NCI-H2107 treated with DMSO at 0.1 percent for 48 hours (cell line): ENCODE measurements around the gene CYTH2.

ENCODE experiments used
- DNase-seq: peaks from one replicate; lab custom pipeline; 2025; ENCODE audit not compliant: unreplicated experiment; lab: John Stamatoyannopoulos, UW

The CYTH2 gene

DNA sequence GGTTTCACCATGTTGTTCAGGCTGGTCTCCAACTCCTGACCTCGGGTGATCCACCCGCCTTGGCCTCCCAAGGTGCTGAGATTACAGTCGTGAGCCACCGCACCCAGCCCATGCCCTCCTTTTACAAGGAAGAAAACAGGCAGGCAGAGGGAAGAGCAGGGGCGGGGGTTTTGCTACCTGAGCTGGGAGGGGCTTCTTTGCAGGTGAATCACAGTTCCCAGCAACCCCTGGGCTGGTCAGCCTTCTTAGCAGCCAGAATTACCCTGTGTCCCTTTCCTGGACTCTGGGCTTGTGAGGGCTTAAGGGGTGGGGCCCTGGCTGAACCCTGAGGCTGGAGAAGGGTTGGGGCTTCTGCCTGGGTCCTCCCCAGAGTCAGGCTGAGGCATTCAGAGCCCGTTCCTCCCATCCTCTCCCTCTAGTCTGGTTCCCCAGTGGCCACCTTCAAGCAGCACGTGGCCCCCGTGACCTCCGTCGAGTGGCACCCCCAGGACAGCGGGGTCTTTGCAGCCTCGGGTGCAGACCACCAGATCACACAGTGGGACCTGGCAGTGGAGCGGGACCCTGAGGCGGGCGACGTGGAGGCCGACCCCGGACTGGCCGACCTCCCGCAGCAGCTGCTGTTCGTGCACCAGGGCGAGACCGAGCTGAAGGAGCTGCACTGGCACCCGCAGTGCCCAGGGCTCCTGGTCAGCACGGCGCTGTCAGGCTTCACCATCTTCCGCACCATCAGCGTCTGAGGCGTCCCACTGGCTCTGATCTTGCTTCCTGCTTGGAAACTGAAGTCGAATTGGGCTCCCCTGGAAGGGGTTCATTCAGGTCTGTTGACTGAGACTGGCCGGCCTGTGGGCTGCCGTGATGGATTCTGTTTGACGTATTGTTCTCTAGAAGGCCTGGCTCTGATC lies 16.6 kb upstream of the CYTH2 start:
- no peak for DNase-seq

- DNase-seq: no peak
These were observed 14.9 kb upstream of the CYTH2 start for GRCh38 chr19:48454150-48454730.

GRCh38 chr19:48455171-48455907 lies 13.8 kb upstream of the CYTH2 start, which contains the start of gene KCNJ14:
KCNJ14 (plus strand) TSS chr19:48455574; CDS start chr19:48461725, 6,151 bp downstream.
- DNase-seq: no peak

DNA sequence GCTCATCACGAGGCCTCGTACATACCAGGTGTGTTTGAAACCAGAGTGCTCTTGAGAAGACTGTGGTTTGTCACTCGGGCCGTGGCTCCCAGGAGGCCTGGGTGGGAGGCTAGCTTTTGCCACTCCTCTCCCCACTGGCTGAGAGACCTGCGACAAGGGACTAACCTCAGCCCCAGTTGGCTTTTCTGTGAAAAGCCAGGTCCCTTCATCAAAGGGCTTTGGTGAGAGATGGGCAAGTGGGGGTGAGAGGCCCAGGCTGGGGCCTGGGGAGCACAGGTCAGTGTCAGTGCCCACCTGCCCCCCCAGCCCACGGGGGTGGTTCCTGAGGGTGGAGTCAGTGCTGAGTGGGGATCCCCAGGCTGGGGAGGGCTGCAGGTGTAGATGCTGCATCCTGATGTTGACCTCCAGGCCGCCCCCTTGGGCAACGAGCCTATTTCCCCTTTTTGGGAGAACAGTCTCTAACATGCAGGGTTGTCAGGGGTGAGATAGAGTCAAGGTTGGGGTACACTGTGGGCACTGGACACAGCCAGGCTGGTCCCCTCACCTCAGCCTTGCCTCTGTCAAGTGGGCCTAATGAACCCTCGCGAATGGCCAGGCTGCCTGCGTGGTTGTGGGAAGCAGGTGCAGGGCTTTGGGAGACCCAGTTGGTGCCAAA lies 13.1 kb upstream of the CYTH2 start:
- no peak for DNase-seq

DNA sequence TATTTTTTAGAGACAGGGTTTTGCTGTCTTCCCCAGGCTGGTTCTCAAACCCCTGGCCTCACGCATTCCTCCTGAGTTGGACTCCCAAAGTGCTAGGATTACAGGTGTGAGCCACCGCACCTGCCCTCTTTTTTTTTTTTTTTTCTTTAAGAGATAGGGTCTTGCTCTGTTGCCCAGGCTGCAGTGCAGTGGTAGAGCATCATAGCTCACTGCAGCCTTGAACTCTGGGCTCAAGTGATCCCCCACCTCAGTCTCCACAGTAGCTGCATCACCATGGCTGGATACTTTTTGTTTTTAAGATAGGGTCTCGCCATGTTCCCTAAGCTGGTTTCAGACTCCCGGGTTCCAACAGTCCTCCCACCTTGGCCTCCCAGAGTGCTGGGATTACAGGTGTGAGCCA lies 12.3 kb upstream of the CYTH2 start:
- DNase-seq: no peak

GRCh38 chr19:48458016-48458415 lies 11.2 kb upstream of the CYTH2 start:
- no peak for DNase-seq

DNA sequence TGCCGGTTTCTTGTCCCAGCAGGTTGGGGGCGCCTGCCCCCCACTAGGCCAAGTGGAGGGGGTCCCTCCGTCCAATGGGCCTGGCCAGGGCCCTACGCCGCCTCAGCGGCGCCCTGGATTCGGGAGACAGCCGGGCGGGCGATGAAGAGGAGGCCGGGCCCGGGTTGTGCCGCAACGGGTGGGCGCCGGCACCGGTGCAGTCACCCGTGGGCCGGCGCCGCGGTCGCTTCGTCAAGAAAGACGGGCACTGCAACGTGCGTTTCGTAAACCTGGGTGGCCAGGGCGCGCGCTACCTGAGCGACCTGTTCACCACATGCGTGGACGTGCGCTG lies 7.6 kb upstream of the CYTH2 start:
- no peak for DNase-seq

DNA sequence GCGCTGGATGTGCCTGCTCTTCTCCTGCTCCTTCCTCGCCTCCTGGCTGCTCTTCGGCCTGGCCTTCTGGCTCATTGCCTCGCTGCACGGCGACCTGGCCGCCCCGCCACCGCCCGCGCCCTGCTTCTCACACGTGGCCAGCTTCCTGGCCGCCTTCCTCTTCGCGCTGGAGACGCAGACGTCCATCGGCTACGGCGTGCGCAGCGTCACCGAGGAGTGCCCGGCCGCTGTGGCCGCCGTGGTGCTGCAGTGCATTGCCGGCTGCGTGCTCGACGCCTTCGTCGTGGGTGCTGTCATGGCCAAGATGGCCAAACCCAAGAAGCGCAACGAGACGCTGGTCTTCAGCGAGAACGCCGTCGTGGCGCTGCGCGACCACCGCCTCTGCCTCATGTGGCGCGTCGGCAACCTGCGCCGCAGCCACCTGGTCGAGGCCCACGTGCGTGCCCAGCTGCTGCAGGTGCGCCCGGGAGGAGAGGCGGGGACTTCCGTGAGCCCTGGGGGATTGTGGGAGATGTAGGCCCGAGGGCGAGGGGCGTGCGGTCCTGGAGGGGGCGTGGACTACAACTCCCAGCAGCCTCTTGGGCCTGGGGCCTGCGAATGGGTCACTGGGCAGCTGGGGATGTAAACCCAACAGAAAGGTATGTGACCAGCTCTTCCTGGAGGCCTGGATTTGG lies 7.0 kb upstream of the CYTH2 start:
- DNase-seq: no peak

- no peak for DNase-seq
These were observed 4.0 kb upstream of the CYTH2 start for GRCh38 chr19:48465215-48465614.

GRCh38 chr19:48466561-48467325 lies 2.4 kb upstream of the CYTH2 start:
- DNase-seq: no peak

DNA sequence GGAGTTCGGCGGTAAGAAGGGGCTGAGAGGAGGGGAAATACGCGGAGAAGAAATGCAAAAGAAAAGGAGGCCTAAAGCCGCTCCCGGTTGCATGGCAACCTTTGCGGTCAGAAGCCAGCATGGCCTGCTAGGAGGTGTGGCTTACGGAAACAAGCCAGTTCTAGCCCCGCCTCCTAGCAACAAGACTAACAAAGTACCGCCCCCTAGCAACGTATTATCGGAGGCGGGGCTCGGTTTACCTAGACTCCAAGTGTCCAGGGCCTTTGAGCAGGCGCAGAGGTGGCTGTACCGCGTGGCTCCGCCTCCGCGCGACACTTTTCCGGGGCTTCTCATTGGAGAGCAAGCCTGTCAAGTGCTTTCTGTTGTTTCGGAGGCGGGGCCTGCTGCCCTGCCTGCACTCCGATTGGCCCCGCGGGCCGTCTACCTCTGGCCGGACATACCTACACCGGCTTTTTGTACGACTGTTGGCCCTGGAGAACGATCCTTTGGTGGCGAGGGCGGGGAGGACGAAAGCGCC lies 339 bp upstream of the CYTH2 start:
- peak; percentile 100 for DNase-seq

- DNase-seq: no peak
These were observed 938 bp downstream of the CYTH2 start for GRCh38 chr19:48469934-48470680.

GRCh38 chr19:48470856-48471255 lies 1.7 kb downstream of the CYTH2 start:
- no peak for DNase-seq

DNA sequence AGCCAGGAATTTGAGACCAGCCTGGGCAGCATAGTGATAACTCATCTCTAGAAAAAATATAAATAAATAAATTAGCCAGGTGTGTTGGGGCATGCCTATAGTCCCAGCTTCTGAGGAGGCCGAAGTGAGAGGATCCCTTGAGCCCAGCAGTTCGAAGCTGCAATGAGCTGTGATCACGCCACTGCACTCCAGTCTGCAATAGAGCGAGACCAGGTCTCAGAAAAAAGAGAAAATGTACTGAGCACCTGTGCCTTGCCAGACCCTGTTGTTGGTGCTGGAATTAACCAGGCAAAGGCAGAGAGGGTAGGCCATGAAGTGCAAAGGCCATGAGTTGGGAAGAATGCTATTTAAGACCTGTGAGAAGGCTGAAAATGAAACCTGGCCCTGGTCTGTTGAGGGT lies 2.7 kb downstream of the CYTH2 start:
- DNase-seq: no peak

DNA sequence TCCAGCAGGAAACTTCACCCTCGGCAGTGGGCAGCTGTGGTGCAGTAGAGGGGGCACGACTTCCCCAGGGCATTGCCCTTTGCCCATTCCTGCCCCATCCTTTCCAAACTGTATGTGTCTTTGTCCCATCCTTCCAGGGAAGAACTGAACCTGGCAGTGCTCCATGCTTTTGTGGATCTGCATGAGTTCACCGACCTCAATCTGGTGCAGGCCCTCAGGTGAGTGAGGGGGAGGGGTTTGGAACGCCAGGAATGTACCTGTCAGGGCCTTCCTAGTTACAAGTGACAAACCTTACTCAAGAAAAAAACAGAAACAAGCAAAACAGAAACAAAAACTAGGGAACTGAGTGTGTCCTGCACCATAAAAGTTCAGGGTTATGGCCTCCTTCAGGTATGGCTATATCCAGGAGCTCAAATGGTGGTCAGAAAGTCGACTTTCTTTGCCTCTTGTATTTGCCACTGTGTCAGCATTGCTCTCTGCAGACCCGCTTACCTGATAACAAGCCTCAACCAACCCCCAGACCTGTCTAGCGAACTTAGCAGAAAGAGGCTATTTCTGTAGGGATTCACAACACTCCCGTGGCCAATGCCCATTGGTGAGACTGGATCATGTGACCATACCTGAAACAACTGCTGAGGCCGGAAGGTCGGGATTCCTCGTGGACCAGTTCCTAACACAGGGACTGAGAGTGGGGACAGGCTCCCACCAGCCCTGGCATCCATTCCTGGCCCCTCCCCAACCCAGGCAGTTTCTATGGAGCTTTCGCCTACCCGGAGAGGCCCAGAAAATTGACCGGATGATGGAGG lies 4.2 kb downstream of the CYTH2 start:
- no peak for DNase-seq

DNA sequence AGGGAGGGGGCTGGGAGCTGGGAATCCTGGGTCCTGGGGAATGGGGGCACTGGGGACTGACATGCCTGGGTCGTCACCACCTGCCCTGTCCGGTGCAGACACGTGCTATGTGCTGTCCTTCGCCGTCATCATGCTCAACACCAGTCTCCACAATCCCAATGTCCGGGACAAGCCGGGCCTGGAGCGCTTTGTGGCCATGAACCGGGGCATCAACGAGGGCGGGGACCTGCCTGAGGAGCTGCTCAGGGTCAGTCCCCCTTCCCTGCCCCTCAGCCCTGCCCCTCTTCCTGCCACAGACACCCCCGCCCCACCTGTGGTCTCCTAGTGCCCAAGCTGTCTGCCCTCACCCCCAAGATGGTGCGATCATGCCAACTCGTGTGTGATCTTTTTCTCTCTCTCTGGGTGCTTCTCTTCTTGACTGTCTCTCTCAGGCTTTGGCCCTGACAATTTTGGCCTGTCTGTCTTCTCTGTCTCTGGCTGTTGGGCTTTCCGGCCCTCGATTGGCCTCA lies 5.0 kb downstream of the CYTH2 start:
- DNase-seq: no peak

DNA sequence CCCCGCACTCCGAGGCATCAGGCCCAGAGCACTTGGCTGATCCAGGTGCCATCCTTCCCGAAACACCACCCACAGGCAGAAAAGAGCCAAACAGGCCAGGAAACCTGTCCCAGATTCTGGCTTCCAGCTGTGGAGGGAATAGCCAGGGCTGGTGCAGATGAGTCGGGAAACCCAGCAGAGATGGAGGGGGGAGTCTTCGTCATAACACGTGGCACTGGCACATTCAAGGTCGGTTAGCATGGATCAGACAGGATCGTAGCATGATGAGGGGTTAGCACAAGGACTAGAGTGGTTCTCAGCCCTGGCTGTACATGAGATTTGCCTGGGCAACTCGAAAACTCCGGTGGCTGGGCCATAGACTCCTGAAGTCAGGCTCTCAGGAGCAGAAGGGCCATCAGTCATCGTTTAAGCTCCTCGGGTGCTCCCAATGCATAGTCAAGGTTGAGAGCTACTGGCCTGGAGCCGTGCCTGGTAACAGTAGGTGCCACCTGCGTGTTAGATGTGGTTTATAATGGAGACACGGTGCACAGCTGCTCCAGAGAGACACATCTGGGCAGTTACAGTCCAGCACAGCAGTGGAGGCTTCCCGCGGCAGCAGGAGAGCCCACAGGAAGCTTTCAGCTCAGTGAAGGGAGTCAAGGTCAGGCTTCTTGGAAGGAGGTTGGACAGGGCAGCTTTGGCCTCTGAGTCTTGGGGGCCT lies 6.3 kb downstream of the CYTH2 start:
- no peak for DNase-seq

GRCh38 chr19:48476176-48476575 lies 7.0 kb downstream of the CYTH2 start:
- no peak for DNase-seq
